ENCODE data around the gene FAM222A. TPM values are rescaled to one million over a fixed set of nuclear protein-coding genes. Genes with fewer than 3 reads are reported as not detected.

Gene FAM222A
- polyA plus RNA-seq, 1 donor (not counting 4 experiments of a cell fraction or from before 2014, with no cell fraction given), result 0.05 TPM

GRCh38 chr12:109689426-109689825, 24.2 kb upstream of the FAM222A start:
- dilution Hi-C loops (cut with MboI; ENCODE audit: extremely low pct_ligation_motif_present, low sequenced_read_pairs), result no loop called here

GRCh38 chr12:109693160-109693559, 20.5 kb upstream of the FAM222A start:
- DNase-seq (ENCODE audit: low read depth, low spot score) (no peak), FAIRE-seq (no peak)
- H3K9ac ChIP-seq (ENCODE audit: control insufficient read depth, extremely low read depth, insufficient read depth, low read length), result no peak overlapping the region
- H3K4me1 ChIP-seq (ENCODE audit: control insufficient read depth, extremely low read depth, insufficient read depth, low read length), result no peaks in the 10 kb centered on the region
- H3K36me3 ChIP-seq (ENCODE audit: control insufficient read depth in 2 of 2, extremely low read depth in 1 of 2, insufficient read depth in 2 of 2, low read length in 2 of 2), result no peaks in the 10 kb centered on the region
- H3K27ac ChIP-seq (ENCODE audit: control insufficient read depth, insufficient read depth, low read length), result no peak overlapping the region
- dilution Hi-C loops (cut with MboI; ENCODE audit: extremely low pct_ligation_motif_present, low sequenced_read_pairs), result no loop called here
- no peak overlapping the region for H2AFZ ChIP-seq (ENCODE audit: control insufficient read depth, low read length)
- no peaks in the 10 kb centered on the region for H3K9me1 ChIP-seq (ENCODE audit: control insufficient read depth, extremely low read depth, insufficient read depth, low read length)
- H3K9me3 ChIP-seq (ENCODE audit: control insufficient read depth, low read depth, low read length), result no peaks in the 10 kb centered on the region
- H3K79me2 ChIP-seq (ENCODE audit: control insufficient read depth, insufficient read depth, low read length), result no peaks in the 10 kb centered on the region
- H3K4me3 ChIP-seq (ENCODE audit: control insufficient read depth in 2 of 3, extremely low read depth in 1 of 3, insufficient read depth in 2 of 3, low read depth in 1 of 3, low read length in 3 of 3), result no peak overlapping the region
- no peaks in the 10 kb centered on the region for H4K20me1 ChIP-seq (ENCODE audit: control insufficient read depth, extremely low read depth, insufficient read depth, low read length)
- no peak overlapping the region for H3K4me2 ChIP-seq (ENCODE audit: control insufficient read depth, extremely low read depth, insufficient read depth, low read depth, low read length)
- TF ChIP-seq EZH2 (IDR thresholded peaks at IDR 0.05; ENCODE audit: low read length) (no peak), CTCF (optimal IDR thresholded peaks at IDR 0.05 in 1 of 3, IDR thresholded peaks at IDR 0.05 in 1 of 3, conservative IDR thresholded peaks at IDR 0.05 in 1 of 3; ENCODE audit: extremely low read depth in 1 of 3, insufficient read depth in 2 of 3, low read length in 3 of 3) (no peak)
- peaks cover 3% of the 10 kb centered on the region for H3K27me3 ChIP-seq (ENCODE audit: control insufficient read depth, extremely low read depth, insufficient read depth, low read length)

More at GRCh38 chr12:109689426-109689825, 24.2 kb upstream of the FAM222A start:
- Histone ChIP-seq H3K9ac (ENCODE audit: control insufficient read depth, extremely low read depth, insufficient read depth, low read length) (no peak overlapping the region), H3K4me1 (ENCODE audit: control insufficient read depth, extremely low read depth, insufficient read depth, low read length) (no peaks in the 10 kb centered on the region), H3K9me3 (ENCODE audit: control insufficient read depth, low read depth, low read length) (no peaks in the 10 kb centered on the region), H3K36me3 (ENCODE audit: control insufficient read depth in 2 of 2, extremely low read depth in 1 of 2, insufficient read depth in 2 of 2, low read length in 2 of 2) (no peaks in the 10 kb centered on the region), H3K79me2 (ENCODE audit: control insufficient read depth, insufficient read depth, low read length) (no peaks in the 10 kb centered on the region), H2AFZ (ENCODE audit: control insufficient read depth, low read length) (no peak overlapping the region), H4K20me1 (ENCODE audit: control insufficient read depth, extremely low read depth, insufficient read depth, low read length) (no peaks in the 10 kb centered on the region), H3K27ac (ENCODE audit: control insufficient read depth, insufficient read depth, low read length) (no peak overlapping the region), H3K4me2 (ENCODE audit: control insufficient read depth, extremely low read depth, insufficient read depth, low read depth, low read length) (no peak overlapping the region), H3K27me3 (ENCODE audit: control insufficient read depth, extremely low read depth, insufficient read depth, low read length) (peaks cover 3% of the 10 kb centered on the region), H3K4me3 (ENCODE audit: control insufficient read depth in 2 of 3, extremely low read depth in 1 of 3, insufficient read depth in 2 of 3, low read depth in 1 of 3, low read length in 3 of 3) (no peak overlapping the region), H3K9me1 (ENCODE audit: control insufficient read depth, extremely low read depth, insufficient read depth, low read length) (no peaks in the 10 kb centered on the region)
- DNase-seq (ENCODE audit: low read depth, low spot score) (no peak), FAIRE-seq (no peak)
- TF ChIP-seq EZH2 (IDR thresholded peaks at IDR 0.05; ENCODE audit: low read length) (no peak), CTCF (optimal IDR thresholded peaks at IDR 0.05 in 1 of 3, IDR thresholded peaks at IDR 0.05 in 1 of 3, conservative IDR thresholded peaks at IDR 0.05 in 1 of 3; ENCODE audit: extremely low read depth in 1 of 3, insufficient read depth in 2 of 3, low read length in 3 of 3) (no peak)

Measured in keratinocyte (primary cell).